Activated naive CD8-positive, alpha-beta T cell treated with anti-CD3 and anti-CD28 coated beads, Interleukin-2, amount 10 ng/mL, durations not matched to agents 7 days and 5 days (primary cell): ENCODE data around the gene SIRT1. TPM values are rescaled to one million over a fixed set of nuclear protein-coding genes. Genes with fewer than 3 reads are reported as not detected.

Experiments used
- ATAC-seq: fragments of 150-1000 bp; cut with Tn5 transposase; one replicate; pipeline ENCODE4 v1.10.0; 2021; ENCODE audit warnings: low read depth, moderate library complexity
- POLR2A ChIA-PET: fragments of 350-600 bp; sonication (Branson Sonifier 250); formaldehyde crosslinking; loops from one replicate; lab custom pipeline; 2021; ENCODE audit warnings: antibody characterized with exemption; lab: Charles Lee
- DNase-seq: peaks from one replicate; pipeline ENCODE4 v3.0.0; 2021
- H3K27ac Mint-ChIP-seq: one replicate; pipeline ENCODE4 v1.8.0; 2022; ENCODE audit warnings: mild to moderate bottlenecking, mixed read lengths
- H3K27me3 Mint-ChIP-seq: one replicate; pipeline ENCODE4 v1.8.0; 2022; ENCODE audit warnings: mild to moderate bottlenecking, moderate library complexity, mixed read lengths
- H3K36me3 Mint-ChIP-seq: one replicate; pipeline ENCODE4 v1.8.0; 2021; ENCODE audit warnings: mild to moderate bottlenecking, mixed read lengths
- H3K4me1 Mint-ChIP-seq: one replicate; pipeline ENCODE4 v1.8.0; 2021; ENCODE audit warnings: mixed read lengths
- H3K4me3 Mint-ChIP-seq: one replicate; pipeline ENCODE4 v1.8.0; 2022; ENCODE audit warnings: mild to moderate bottlenecking, moderate library complexity, mixed read lengths
- H3K9me3 Mint-ChIP-seq: one replicate; pipeline ENCODE4 v1.8.0; 2021; ENCODE audit warnings: mixed read lengths
- total RNA-seq, 2 experiments: library from RNA; stranded (reverse); gene quantifications; one replicate each; pipeline ENCODE4 v1.2.3, GENCODE V29; 2021

SIRT1 gene
- total RNA-seq, 2 experiments from 2014 or later: 31.6 to 31.7 TPM

GRCh38 chr10:67893637-67894036 lies 9.2 kb downstream of the SIRT1 start:
- Mint-ChIP-seq H3K4me1 (peaks cover 20% of the 10 kb centered on the region), H3K27ac (no peak overlapping the region), H3K27me3 (no peaks in the 10 kb centered on the region), H3K36me3 (peaks cover 35% of the 10 kb centered on the region), H3K4me3 (no peak overlapping the region), H3K9me3 (no peaks in the 10 kb centered on the region)
- no peak for ATAC-seq
- DNase-seq: no peak
- POLR2A ChIA-PET: interaction anchor here (0.7 kb wide), 1 partner anchor 8 kb away, joined by 3 read pairs; no protein-coding TSS in a partner anchor

DNA sequence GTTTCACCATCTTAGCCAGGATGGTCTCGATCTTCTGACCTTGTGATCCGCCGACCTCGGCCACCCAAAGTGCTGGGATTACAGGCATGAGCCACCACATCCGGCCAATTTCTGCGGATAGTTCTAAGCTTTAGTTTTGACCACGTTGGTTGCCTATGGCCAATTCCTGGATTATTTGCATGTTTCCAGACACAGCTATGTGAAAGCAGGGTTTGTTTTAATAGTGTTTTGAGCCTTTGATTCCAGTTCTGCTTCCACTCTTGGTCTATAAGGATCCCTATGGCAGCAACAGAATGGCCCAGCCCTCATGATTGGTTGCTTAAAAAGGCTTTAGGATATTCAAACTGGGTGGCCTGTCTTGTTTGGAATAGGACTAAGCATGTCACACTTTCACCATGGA lies 19.1 kb downstream of the SIRT1 start:
- ATAC-seq (no peak), DNase-seq (no peak)
- Mint-ChIP-seq H3K4me3 (no peak overlapping the region), H3K36me3 (peaks cover 36% of the 10 kb centered on the region), H3K4me1 (no peaks in the 10 kb centered on the region), H3K9me3 (no peaks in the 10 kb centered on the region), H3K27me3 (no peaks in the 10 kb centered on the region), H3K27ac (no peak overlapping the region)
- POLR2A ChIA-PET: no interaction called here

DNA sequence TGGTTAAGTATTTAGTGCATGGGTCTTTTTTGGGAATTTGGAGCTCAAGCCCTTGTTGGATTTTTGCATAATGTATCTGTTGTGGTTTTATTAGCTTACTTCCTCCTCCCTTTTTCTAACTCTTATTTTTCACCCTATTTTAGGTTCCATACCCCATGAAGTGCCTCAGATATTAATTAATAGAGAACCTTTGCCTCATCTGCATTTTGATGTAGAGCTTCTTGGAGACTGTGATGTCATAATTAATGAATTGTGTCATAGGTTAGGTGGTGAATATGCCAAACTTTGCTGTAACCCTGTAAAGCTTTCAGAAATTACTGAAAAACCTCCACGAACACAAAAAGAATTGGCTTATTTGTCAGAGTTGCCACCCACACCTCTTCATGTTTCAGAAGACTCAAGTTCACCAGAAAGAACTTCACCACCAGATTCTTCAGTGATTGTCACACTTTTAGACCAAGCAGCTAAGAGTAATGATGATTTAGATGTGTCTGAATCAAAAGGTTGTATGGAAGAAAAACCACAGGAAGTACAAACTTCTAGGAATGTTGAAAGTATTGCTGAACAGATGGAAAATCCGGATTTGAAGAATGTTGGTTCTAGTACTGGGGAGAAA lies 28.0 kb downstream of the SIRT1 start:
- DNase-seq (no peak), ATAC-seq (no peak)
- Mint-ChIP-seq H3K36me3 (peaks cover 49% of the 10 kb centered on the region), H3K4me3 (no peak overlapping the region), H3K9me3 (no peaks in the 10 kb centered on the region), H3K27me3 (no peaks in the 10 kb centered on the region), H3K27ac (no peak overlapping the region), H3K4me1 (peaks cover 9% of the 10 kb centered on the region)
- POLR2A ChIA-PET: interaction anchor here (0.7 kb wide), 1 partner anchor 20 kb away, joined by 3 read pairs; no protein-coding TSS in a partner anchor

GRCh38 chr10:67914777-67915340 lies 30.4 kb downstream of the SIRT1 start:
- Mint-ChIP-seq H3K27ac (peak overlapping the region; percentile 63), H3K27me3 (no peaks in the 10 kb centered on the region), H3K4me3 (no peak overlapping the region), H3K4me1 (peaks cover 13% of the 10 kb centered on the region), H3K9me3 (no peaks in the 10 kb centered on the region), H3K36me3 (peaks cover 36% of the 10 kb centered on the region)
- DNase-seq (no peak), ATAC-seq (no peak)
- POLR2A ChIA-PET: no interaction called here

DNA sequence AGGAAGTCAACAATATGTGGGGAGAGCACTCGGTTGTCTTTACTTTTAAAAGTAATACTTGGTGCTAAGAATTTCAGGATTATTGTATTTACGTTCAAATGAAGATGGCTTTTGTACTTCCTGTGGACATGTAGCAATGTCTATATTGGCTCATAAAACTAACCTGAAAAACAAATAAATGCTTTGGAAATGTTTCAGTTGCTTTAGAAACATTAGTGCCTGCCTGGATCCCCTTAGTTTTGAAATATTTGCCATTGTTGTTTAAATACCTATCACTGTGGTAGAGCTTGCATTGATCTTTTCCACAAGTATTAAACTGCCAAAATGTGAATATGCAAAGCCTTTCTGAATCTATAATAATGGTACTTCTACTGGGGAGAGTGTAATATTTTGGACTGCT lies 32.7 kb downstream of the SIRT1 start:
- ATAC-seq (no peak), DNase-seq (no peak)
- Mint-ChIP-seq H3K36me3 (peaks cover 30% of the 10 kb centered on the region), H3K4me1 (peaks cover 11% of the 10 kb centered on the region), H3K27ac (no peak overlapping the region), H3K9me3 (no peaks in the 10 kb centered on the region), H3K27me3 (no peaks in the 10 kb centered on the region), H3K4me3 (no peak overlapping the region)
- POLR2A ChIA-PET: interaction anchor here (0.6 kb wide), 1 partner anchor 34 kb away, joined by 3 read pairs; no protein-coding TSS in a partner anchor

DNA sequence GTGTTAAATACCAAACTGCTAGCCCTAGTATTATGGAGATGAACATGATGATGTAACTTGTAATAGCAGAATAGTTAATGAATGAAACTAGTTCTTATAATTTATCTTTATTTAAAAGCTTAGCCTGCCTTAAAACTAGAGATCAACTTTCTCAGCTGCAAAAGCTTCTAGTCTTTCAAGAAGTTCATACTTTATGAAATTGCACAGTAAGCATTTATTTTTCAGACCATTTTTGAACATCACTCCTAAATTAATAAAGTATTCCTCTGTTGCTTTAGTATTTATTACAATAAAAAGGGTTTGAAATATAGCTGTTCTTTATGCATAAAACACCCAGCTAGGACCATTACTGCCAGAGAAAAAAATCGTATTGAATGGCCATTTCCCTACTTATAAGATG lies 33.2 kb downstream of the SIRT1 start:
- H3K9me3 Mint-ChIP-seq: no peaks in the 10 kb centered on the region
- peaks cover 25% of the 10 kb centered on the region for H3K36me3 Mint-ChIP-seq
- ATAC-seq: no peak
- no peak overlapping the region for H3K4me3 Mint-ChIP-seq
- POLR2A ChIA-PET: no interaction called here
- no peak for DNase-seq
- no peaks in the 10 kb centered on the region for H3K27me3 Mint-ChIP-seq
- H3K4me1 Mint-ChIP-seq: peaks cover 8% of the 10 kb centered on the region
- H3K27ac Mint-ChIP-seq: no peak overlapping the region

DNA sequence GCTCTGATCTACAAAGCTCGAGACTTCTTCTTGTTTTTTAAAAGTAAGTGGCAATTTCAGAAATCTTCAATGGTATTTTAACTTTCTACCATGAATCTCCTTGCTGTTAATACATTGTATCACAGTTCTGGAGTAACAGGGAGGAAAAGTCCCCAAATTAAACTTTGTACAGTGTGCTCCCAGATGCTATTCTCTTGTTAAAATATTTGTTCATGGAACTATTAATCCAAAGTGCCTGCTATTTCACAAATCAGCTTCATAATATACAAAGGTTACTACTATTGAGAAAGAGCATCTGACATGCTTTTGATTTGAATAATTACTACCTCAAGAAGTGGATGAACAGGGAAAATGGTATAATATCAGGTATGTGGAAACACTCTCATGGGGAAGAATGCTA lies 36.6 kb downstream of the SIRT1 start:
- no peak for DNase-seq
- Mint-ChIP-seq H3K4me3 (no peak overlapping the region), H3K27me3 (no peaks in the 10 kb centered on the region), H3K4me1 (peaks cover 7% of the 10 kb centered on the region), H3K9me3 (no peaks in the 10 kb centered on the region), H3K36me3 (peaks cover 8% of the 10 kb centered on the region), H3K27ac (no peak overlapping the region)
- POLR2A ChIA-PET: no interaction called here
- no peak for ATAC-seq

DNA sequence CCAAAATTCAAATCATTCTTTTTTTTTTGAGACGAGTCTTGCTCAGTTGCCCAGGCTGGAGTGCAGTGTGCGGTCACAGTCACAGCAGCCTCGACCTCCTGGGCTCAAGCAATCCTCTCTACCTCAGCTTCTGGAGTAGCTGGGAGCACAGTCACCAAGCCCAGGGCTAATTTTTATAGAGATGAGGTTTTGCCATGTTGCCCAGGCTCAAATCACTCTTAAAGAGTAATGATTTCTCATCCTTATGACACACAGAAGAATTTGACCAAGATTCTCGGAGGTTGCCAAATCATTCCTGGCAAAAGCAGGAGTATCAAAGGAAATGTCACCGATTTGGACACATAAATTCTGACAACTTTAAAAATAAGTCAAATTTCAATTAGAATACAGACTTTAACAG lies 39.1 kb downstream of the SIRT1 start:
- no peak for DNase-seq
- peaks cover 1% of the 10 kb centered on the region for H3K4me1 Mint-ChIP-seq
- ATAC-seq: no peak
- H3K9me3 Mint-ChIP-seq: no peaks in the 10 kb centered on the region
- no peak overlapping the region for H3K27ac Mint-ChIP-seq
- POLR2A ChIA-PET: no interaction called here
- H3K36me3 Mint-ChIP-seq: peaks cover 10% of the 10 kb centered on the region
- no peaks in the 10 kb centered on the region for H3K27me3 Mint-ChIP-seq
- H3K4me3 Mint-ChIP-seq: no peak overlapping the region

- ATAC-seq (no peak), DNase-seq (no peak)
- no peaks in the 10 kb centered on the region for H3K9me3 Mint-ChIP-seq
- H3K4me3 Mint-ChIP-seq: no peak overlapping the region
- POLR2A ChIA-PET: no interaction called here
- H3K36me3 Mint-ChIP-seq: peaks cover 10% of the 10 kb centered on the region
- H3K4me1 Mint-ChIP-seq: no peaks in the 10 kb centered on the region
- H3K27me3 Mint-ChIP-seq: no peaks in the 10 kb centered on the region
- no peak overlapping the region for H3K27ac Mint-ChIP-seq
These were observed 39.7 kb downstream of the SIRT1 start for GRCh38 chr10:67924136-67924535.

DNA sequence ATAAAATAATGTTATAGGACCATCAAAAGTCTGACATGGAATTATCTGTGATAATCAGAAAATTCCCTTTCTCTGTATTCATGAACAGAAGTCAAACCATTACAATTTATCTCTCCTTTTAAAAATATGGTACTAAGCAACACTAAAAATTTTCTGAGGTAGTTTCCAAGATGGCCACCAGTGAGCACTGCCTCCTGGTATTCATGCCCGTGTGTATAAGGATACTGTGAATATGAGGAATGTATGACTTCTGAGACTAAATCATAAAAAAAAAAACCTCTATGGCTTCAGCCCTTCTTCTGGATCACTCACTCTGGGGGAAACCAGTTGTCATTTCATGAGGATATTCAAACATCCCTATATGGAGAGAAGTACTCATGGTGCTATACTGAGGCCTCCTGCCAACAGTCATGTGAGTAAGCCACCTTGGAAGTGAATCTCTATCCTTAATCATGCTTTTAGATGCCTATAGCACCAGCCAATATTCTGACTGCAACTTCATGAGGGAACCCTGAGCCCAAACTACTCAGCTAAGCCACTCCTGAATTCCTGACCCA lies 41.1 kb downstream of the SIRT1 start:
- POLR2A ChIA-PET: no interaction called here
- H3K4me3 Mint-ChIP-seq: no peak overlapping the region
- no peaks in the 10 kb centered on the region for H3K27me3 Mint-ChIP-seq

GRCh38 chr10:67926951-67927350 lies 42.5 kb downstream of the SIRT1 start:
- POLR2A ChIA-PET: no interaction called here
- H3K36me3 Mint-ChIP-seq: peaks cover 21% of the 10 kb centered on the region
- H3K4me3 Mint-ChIP-seq: no peak overlapping the region
- DNase-seq (no peak), ATAC-seq (no peak)
- H3K27me3 Mint-ChIP-seq: no peaks in the 10 kb centered on the region
- no peaks in the 10 kb centered on the region for H3K4me1 Mint-ChIP-seq
- H3K27ac Mint-ChIP-seq: no peak overlapping the region
- no peaks in the 10 kb centered on the region for H3K9me3 Mint-ChIP-seq

More for the DNA sequence above, 41.1 kb downstream of the SIRT1 start:
- no peak overlapping the region for H3K27ac Mint-ChIP-seq
- H3K4me1 Mint-ChIP-seq: no peaks in the 10 kb centered on the region
- H3K36me3 Mint-ChIP-seq: peaks cover 12% of the 10 kb centered on the region
- ATAC-seq (no peak), DNase-seq (no peak)
- H3K9me3 Mint-ChIP-seq: no peaks in the 10 kb centered on the region

- Mint-ChIP-seq H3K27me3 (no peaks in the 10 kb centered on the region), H3K4me3 (no peak overlapping the region), H3K4me1 (no peaks in the 10 kb centered on the region), H3K27ac (no peak overlapping the region), H3K9me3 (no peaks in the 10 kb centered on the region), H3K36me3 (peaks cover 21% of the 10 kb centered on the region)
- DNase-seq (no peak), ATAC-seq (no peak)
- POLR2A ChIA-PET: no interaction called here
These were observed 48.7 kb downstream of the SIRT1 start for GRCh38 chr10:67933199-67933598.

DNA sequence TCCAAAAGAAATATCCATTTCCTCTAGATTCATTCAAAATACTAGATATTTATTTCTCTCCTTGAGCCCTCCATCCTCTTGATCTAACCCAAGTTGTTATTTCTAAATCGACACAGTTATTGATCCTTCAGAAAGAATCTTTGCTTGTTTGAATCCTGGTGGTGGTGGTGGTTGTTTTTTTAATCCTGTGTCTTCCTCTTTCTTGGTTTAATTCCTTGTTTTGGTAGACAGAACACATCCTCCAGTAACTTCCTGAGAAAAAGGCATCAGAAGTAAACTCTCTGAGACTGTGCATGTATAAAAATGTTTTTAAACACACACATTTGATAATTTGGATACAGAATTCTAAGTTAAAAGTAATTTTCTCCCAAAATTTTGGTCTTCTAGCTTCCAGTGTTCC lies 49.9 kb downstream of the SIRT1 start:
- no peaks in the 10 kb centered on the region for H3K27me3 Mint-ChIP-seq
- POLR2A ChIA-PET: no interaction called here
- DNase-seq: no peak
- peaks cover 22% of the 10 kb centered on the region for H3K36me3 Mint-ChIP-seq
- no peak overlapping the region for H3K27ac Mint-ChIP-seq
- H3K9me3 Mint-ChIP-seq: no peaks in the 10 kb centered on the region
- H3K4me1 Mint-ChIP-seq: peaks cover 1% of the 10 kb centered on the region
- no peak overlapping the region for H3K4me3 Mint-ChIP-seq
- ATAC-seq: no peak

GRCh38 chr10:67935223-67935622 lies 50.8 kb downstream of the SIRT1 start:
- Mint-ChIP-seq H3K4me3 (no peak overlapping the region), H3K9me3 (no peaks in the 10 kb centered on the region), H3K4me1 (peaks cover 1% of the 10 kb centered on the region), H3K27me3 (no peaks in the 10 kb centered on the region), H3K36me3 (peaks cover 23% of the 10 kb centered on the region), H3K27ac (no peak overlapping the region)
- ATAC-seq: no peak
- DNase-seq: no peak
- POLR2A ChIA-PET: no interaction called here
